Stimulated activated naive CD4-positive, alpha-beta T cell treated with Interleukin-2 at 50 U/mL for 16 hours (primary cell): ENCODE measurements around the gene PPBP.
"Not testable (repeated sequence)": the region's sequence is repeated elsewhere in the genome, so short reads cannot be mapped to it uniquely, and the experiment has no call there.

Source experiments
- DNase-seq: peaks from one replicate; lab custom pipeline; 2025; lab: John Stamatoyannopoulos, UW

The PPBP gene

DNA sequence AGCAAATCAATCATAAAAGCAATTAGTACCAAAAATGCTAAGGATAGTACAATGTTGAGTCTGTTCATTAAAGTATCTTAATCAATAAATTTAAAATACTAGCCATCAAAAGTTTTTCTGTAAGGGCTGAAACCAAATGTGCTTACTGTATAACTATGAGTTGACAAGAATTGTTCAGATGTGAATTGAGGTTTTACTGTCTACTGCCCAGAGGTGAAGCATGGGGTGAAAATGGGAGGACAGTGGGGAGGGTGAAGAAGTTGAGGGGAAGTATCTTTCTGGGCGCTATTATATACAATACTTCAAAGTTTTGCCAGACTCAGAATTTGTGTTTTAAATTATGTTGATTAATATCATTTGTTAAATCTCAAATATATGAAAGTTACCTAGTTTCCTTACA lies 4.1 kb upstream of the PPBP start:
- DNase-seq: no peak

DNA sequence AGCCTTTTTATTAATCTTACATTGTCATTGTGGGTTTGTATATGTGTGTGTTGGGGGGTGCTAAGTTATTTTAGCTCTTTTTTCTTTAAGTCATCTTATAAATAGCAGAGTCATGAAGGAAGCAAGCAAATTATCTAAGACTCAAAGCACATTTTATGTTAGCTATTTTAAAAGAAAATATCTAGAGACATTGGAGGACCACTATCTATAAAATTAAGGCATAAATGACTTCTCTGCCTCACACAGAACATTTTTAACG lies 3.7 kb upstream of the PPBP start:
- DNase-seq: no peak

DNA sequence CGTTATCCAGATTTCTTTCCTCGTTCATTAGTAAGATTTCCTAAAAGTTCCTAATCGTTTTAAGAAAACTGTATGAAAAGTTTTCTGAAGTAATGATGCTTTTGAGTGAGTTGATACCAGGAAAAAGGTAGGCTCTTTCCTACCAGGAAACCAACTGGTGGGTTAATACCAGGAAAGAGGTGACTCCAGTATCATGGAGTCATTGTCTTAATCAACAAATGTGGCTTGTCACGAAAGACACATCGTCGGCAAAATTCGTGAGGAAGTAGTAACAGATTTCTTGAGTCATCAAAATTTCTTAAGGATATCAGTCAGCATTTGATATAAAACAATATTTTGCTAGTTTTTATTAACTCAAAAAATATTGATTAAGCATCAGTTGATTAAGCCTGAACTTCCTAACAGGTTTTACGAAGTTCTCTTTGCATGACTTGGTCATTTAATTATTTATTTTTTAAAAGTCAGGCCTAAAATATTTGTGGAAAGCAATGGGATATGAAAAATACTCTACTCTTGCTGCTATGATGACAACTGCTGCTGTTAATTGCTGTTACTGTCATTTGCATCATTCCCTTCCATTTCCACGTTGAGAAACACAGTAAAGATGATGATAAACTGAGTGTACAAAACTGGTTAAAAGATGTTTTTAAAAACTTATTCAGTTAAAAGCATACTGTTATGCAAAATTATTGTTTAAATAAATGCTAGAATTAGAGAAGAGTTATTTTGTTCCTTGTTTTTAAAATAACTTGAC lies 3.2 kb upstream of the PPBP start:
- no peak for DNase-seq

DNA sequence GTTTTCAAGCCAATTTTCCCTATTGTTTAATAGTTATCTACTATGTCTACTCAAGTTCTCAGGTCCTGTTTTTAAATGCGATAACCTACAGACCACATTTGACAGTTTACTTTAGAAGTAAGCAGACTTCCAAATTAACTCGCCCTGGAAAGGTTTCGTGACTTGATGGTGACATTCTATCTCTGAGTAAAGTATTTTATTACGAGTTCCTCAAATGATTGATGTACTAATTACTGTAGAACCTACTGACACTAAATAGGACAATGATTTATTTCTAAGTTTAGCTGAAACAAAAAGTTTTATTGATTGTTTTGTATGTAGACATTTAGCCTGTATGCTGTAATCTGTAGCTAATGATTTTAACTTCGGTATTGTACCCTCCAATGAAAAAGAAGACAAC lies 1.9 kb upstream of the PPBP start:
- no peak for DNase-seq

GRCh38 chr4:73989031-73989430 lies 1.0 kb upstream of the PPBP start:
- DNase-seq: no peak

GRCh38 chr4:73985528-73985852 lies 2.5 kb downstream of the PPBP start:
- no peak for DNase-seq

DNA sequence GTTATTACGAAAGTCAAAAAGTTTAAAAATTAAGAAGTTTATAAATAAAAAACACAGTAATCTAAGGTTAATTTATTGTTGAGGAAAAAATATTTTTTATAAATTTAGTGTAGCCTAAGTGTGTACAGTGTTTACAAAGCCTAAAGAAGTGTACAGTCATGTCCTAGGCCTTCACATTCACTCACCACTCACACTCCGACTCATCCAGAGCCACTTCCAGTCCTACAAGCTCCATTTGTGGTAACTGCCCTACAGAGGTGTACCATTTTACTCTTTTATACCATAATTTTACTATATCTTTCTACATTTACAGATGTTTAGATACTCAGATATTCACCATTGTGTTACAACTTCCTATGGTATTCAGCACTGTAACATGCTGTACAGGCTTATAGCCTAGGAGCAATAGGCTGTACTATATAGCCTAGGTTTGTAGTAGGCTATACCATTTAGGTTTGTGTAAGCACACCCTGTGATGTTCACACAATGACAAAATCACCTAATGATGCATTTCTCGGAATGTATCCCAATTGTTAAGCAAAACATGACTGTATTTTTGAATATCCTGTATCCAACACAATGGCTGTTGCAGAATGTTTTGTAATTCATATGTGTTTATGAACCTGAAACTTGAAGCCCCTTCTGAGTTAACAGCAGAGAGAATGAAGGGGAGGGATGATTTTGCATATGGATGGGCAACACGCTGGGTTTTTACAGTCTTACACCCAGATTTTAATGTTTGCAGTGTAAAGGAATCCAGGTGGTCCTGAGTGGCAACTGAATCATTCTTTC lies 3.1 kb downstream of the PPBP start:
- no peak for DNase-seq

DNA sequence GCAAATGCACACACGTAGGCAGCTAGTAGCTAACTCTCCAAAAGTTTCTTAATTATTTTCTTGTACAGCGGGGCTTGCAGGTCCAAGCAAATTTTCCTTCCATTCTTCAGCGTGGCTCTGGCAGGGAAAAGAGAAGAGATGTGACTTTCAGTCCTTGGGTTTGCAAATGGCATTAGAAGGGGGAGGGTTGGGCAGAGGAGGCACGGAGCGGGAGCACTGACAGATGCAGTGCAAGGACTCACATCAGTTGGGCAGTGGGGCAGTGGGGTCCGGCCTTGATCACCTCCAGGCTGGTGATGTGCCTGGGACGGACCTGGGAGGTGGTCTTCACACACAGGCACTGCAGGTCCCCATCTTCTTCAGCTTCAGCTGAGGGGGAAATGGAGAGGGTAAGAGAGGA lies 6.8 kb downstream of the PPBP start:
- DNase-seq: not testable (repeated sequence)

DNA sequence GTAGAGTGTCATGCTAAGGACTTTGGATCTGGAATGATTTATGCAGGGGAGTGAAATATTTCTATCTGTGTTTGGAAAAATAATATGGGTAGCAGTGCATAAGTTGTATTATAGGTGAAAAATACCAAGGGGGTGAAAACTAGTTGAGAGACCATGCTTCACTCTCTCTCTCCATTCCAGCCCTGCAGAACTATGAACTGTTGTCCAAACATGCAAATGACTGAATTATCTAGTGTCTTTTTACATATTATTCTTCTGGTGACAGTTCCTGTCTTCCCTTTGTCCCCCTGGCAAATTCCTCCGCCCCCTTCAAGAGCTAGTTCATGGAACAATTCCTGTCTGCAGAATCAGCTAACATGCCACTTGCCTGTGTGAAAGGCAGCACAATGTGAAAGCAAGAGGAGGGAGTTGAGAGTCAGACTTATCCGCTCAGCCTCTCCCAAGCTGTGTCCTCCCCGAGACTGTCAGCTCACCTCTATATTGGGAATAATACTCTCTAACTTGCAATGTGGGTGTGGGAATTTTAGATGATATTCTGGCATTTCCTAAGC lies 8.5 kb downstream of the PPBP start:
- DNase-seq: no peak

DNA sequence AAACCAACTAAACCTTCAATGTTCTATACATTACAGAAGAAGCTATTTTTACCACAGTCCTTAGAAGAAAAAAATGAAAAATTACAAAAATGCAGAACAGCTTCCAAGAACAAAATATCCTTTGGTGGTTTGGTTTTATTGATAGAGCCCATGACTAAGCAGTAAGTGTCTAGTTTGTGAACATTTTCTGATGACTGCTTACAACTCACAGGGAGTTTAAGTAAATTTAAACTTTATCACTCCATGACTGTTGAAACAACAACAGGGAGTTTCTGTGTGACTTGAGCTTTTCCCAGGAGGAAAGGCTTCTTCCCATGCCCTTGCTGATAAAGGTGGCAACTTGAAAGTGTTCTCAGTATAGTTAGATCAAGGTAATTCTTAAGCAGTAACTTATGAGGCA lies 9.1 kb downstream of the PPBP start:
- no peak for DNase-seq

GRCh38 chr4:73976716-73977115 lies 11.3 kb downstream of the PPBP start:
- no peak for DNase-seq

- DNase-seq: no peak
Measured at GRCh38 chr4:73976217-73976616, 11.8 kb downstream of the PPBP start.

GRCh38 chr4:73974352-73974751 lies 13.6 kb downstream of the PPBP start:
- DNase-seq: no peak

GRCh38 chr4:73970945-73971344 lies 17.0 kb downstream of the PPBP start:
- no peak for DNase-seq

DNA sequence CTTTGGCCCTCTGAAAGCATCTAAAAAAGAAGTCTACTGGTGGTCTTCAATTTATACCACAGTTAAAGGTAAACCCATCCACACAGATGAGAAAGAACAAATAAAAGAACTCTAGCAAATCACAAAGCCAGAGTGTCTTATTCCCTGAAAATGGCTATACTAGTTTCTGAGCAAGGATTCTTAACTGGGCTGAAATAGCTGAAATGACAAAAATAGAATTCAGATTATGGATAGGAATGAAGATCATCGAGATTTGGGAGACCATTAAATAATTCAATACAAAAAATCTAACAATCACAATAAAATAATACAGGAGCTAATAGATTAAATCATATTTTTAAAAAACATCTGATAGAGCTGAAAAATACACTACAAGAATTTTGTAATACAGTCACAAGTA lies 18.0 kb downstream of the PPBP start:
- no peak for DNase-seq

DNA sequence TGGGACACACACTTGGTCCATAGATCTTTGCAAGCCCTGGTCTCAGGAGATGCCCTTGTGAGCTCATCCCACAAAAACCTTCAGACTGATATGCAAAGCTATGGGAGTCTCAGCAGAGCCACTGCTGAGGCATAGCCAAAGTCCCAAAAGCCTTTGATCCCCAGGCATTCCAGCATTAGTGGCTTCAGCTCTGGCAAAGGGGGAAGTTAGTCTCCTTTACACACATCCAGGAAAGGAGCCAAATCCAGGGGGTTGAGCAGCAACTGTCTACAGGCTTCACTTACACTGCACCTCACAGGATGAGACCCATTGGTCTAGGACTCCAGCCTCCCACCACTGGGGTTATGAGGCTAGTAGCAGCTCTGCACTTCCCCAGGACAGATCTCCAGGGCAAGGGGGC lies 20.1 kb downstream of the PPBP start:
- DNase-seq: no peak

GRCh38 chr4:73964862-73965611 lies 23.0 kb downstream of the PPBP start:
- DNase-seq: no peak

GRCh38 chr4:73962724-73963123 lies 25.3 kb downstream of the PPBP start:
- DNase-seq: no peak

- DNase-seq: not testable (repeated sequence)
Measured at GRCh38 chr4:73959041-73959440, 28.9 kb downstream of the PPBP start.

- no peak for DNase-seq
Measured at GRCh38 chr4:73952352-73952751, 35.6 kb downstream of the PPBP start.

- not testable (repeated sequence) for DNase-seq
Measured at GRCh38 chr4:73950376-73950920, 37.5 kb downstream of the PPBP start.

DNA sequence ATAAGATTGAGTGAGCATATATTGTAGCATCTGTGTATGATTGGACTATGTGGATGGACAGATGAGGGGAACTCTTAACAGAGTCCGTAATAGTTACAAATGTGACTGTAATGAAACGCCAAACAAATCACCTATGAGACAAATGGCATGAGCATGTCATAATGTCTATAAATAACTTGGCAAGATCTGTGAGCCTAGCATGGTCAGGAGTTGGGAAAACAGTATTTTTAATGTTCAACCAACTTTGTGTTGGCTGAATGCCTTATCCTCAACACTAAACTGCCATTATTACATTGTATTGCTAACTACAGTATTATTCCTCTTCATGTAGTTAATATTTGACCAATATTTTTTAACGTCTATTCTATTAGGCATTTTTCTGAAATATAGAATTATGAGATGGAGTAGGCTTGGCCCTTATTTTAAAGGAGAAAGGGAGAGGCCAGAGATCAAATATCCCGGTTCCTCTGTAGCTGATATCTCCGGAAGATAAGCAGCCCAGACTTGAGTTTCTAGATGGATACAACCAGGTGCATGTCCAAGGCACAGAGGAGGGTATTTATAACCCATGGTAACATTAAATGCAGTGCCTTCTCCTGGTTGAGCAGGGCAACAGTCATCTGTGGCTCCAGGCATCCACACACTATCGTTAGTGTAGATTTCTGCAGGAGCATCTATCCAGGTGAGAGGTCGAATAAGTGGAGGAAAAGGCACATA lies 38.8 kb downstream of the PPBP start:
- no peak for DNase-seq
